Peyer's patch (tissue), 4 donors: ENCODE measurements around the gene NUDT1.

Experiments
- CTCF ChIP-seq, 6 experiments: fragments of 450-650 bp in 4 of 6; fragments of 200-600 bp in 2 of 6; sonication (generic) in 1 of 6; IDR thresholded peaks; one replicate each; pipeline ENCODE4 v1.5.1; 2017 to 2019; ENCODE audit warnings: antibody characterized with exemption in 6 of 6, mild to moderate bottlenecking in 3 of 6, moderate library complexity in 1 of 6
- POLR2A ChIP-seq, 2 donors: fragments of 450-650 bp; IDR thresholded peaks; one replicate each; pipeline ENCODE4 v1.5.1; 2017; ENCODE audit warnings: antibody characterized with exemption in 2 of 2, mild to moderate bottlenecking in 2 of 2, moderate library complexity in 2 of 2

GRCh38 chr7:2224934-2225333 lies 17.1 kb upstream of the NUDT1 start:
- no peak for TF ChIP-seq CTCF (IDR thresholded peaks at IDR 0.05)
- TF ChIP-seq POLR2A (IDR thresholded peaks at IDR 0.05), result no peak
